ENCODE results near the gene NPRL2. TPM values are rescaled to one million over a fixed set of nuclear protein-coding genes. Genes with fewer than 3 reads are reported as not detected.

The NPRL2 gene
- total and polyA plus RNA-seq, 9 of the 15 experiments (the other 6 are each of a cell fraction or from before 2014, with no cell fraction given): 17.4 to 40.4 (median 24.4) TPM

- TF ChIP-seq SREBF2 (CRISPR knock-in tag; IDR thresholded peaks at IDR 0.05): 0 out of 2 replicates have a peak, but pooled peaks have one; percentile 62
- peak; percentile 54; the same call in 1 of the 2 replicates for TF ChIP-seq MTA3 (IDR thresholded peaks at IDR 0.05; ENCODE audit: borderline replicate concordance)
- peak; percentile 97 for TF ChIP-seq TFAP4 (CRISPR knock-in tag; IDR thresholded peaks at IDR 0.05; ENCODE audit: borderline replicate concordance)
- TF ChIP-seq MEIS2 (IDR thresholded peaks at IDR 0.05; ENCODE audit: partially characterized antibody): peak; percentile 29
- peak; percentile 69 for TF ChIP-seq KDM5B (IDR thresholded peaks at IDR 0.05; ENCODE audit: insufficient replicate concordance, low read depth, low read length)
- TF ChIP-seq KLF10 (CRISPR knock-in tag; IDR thresholded peaks at IDR 0.05): no peak
- no peak for TF ChIP-seq GATA2 (CRISPR knock-in tag; IDR thresholded peaks at IDR 0.05)
- no peak for TF ChIP-seq ZKSCAN8 (CRISPR knock-in tag; IDR thresholded peaks at IDR 0.05)
- TF ChIP-seq THRAP3 (IDR thresholded peaks at IDR 0.05; ENCODE audit: borderline replicate concordance): no peak
- TF ChIP-seq ATF7 (IDR thresholded peaks at IDR 0.05): peak; percentile 75
- TF ChIP-seq BCOR (IDR thresholded peaks at IDR 0.05): no peak
- TF ChIP-seq STAG1 (CRISPR knock-in tag; IDR thresholded peaks at IDR 0.05; ENCODE audit: borderline replicate concordance): no peak
- TF ChIP-seq ZNF644 (tag; IDR thresholded peaks at IDR 0.05; ENCODE audit: low read depth): peak; percentile 93
- TF ChIP-seq RBM15 (IDR thresholded peaks at IDR 0.05; ENCODE audit: insufficient read depth, low read length): no peak
- TF ChIP-seq ILF3 (IDR thresholded peaks at IDR 0.05; ENCODE audit: borderline replicate concordance): no peak
- TF ChIP-seq FOXP4 (CRISPR knock-in tag; IDR thresholded peaks at IDR 0.05; ENCODE audit: borderline replicate concordance): no peak
- TF ChIP-seq ZNF197 (CRISPR knock-in tag; IDR thresholded peaks at IDR 0.05; ENCODE audit: low read depth): 0 out of 2 replicates have a peak, but pooled peaks have one; percentile 89
- TF ChIP-seq ZC3H4 (CRISPR knock-in tag; IDR thresholded peaks at IDR 0.05; ENCODE audit: borderline replicate concordance): no peak
- no peak for TF ChIP-seq ZNF655 (CRISPR knock-in tag; IDR thresholded peaks at IDR 0.05)
- no peak for TF ChIP-seq RBM14 (IDR thresholded peaks at IDR 0.05; ENCODE audit: borderline replicate concordance, insufficient read depth, low read depth, low read length)
- TF ChIP-seq ZNF707 (CRISPR knock-in tag; conservative IDR thresholded peaks at IDR 0.05): no peak
- no peak for TF ChIP-seq GTF2F1 (IDR thresholded peaks at IDR 0.05; ENCODE audit: low read depth, low read length)
- TF ChIP-seq BRF2 (IDR thresholded peaks at IDR 0.05; ENCODE audit: borderline replicate concordance, insufficient read depth, insufficient read length): no peak
Observed at GRCh38 chr3:50350527-50351322, at the start of gene NPRL2, which contains the start of gene CYB561D2 (continued).

All from K562 (cell line).